GM12878 (cell line): Measurements from ENCODE around the gene UBE2E1. TPM values are rescaled to one million over a fixed set of nuclear protein-coding genes. Genes with fewer than 3 reads are reported as not detected.
"Not testable (repeated sequence)": the region's sequence is repeated elsewhere in the genome, so short reads cannot be mapped to it uniquely, and the experiment has no call there.

Source experiments
- ATAC-seq: fragments of 200-7000 bp; cut with Tn5 transposase; 3 replicates; pipeline ENCODE4 v1.9.1; 2020; ENCODE audit warnings: mild to moderate bottlenecking, moderate library complexity
- BruUV-seq: library from RNA; stranded (reverse); fragments of 400-500 nt; replicated peaks from 2 replicates; lab custom pipeline; 2021; lab: Mats Ljungman, UMichigan
- CTCF ChIA-PET: fragments of 300-600 bp; sonication (Branson Sonifier 250); formaldehyde crosslinking; extraction: SDS; loops from one replicate; lab custom pipeline; 2021; ENCODE audit warnings: inconsistent platforms; lab: Yijun Ruan, JAX
- POLR2A ChIA-PET: fragments of 350-600 bp; formaldehyde crosslinking; extraction: SDS; loops from one replicate; lab custom pipeline; 2021; ENCODE audit warnings: inconsistent platforms; lab: Charles Lee
- RAD21 ChIA-PET: fragments of 300-600 bp; sonication (Branson Sonifier 250); formaldehyde crosslinking; loops from one replicate; lab custom pipeline; 2023; ENCODE audit warnings: antibody characterized with exemption; ENCODE audit not compliant: unreplicated experiment; lab: Charles Lee
- SMC1A ChIA-PET: fragments of 300-600 bp; sonication (Branson Sonifier 250); formaldehyde crosslinking; loops from one replicate; lab custom pipeline; 2023; ENCODE audit not compliant: unreplicated experiment, uncharacterized antibody; lab: Charles Lee
- DNase-seq: peaks from one replicate; pipeline ENCODE4 v3.0.0-alpha.2; 2011; ENCODE audit warnings: low read depth, low spot score
- FAIRE-seq: peaks from 3 replicates; lab custom pipeline; 2011; peaks lifted over from hg19 to GRCh38; lab: Jason Lieb, UNC
- H2AFZ ChIP-seq: 2 replicates; pipeline ENCODE4 v1.6.0; 2011; ENCODE audit warnings: low read depth, low read length, control low read depth; ENCODE audit not compliant: control insufficient read depth
- H3K27ac ChIP-seq: 2 replicates; pipeline ENCODE4 v1.5.1; 2011; ENCODE audit warnings: control low read depth; ENCODE audit not compliant: control insufficient read depth, insufficient read depth
- H3K27me3 ChIP-seq, 2 experiments: replicated peaks in 1 of 2; 2 replicates each; pipeline versions ENCODE4 v1.6.0 to v1.6.1; 2011; ENCODE audit warnings: low read length in 1 of 2; ENCODE audit not compliant: control insufficient read depth in 2 of 2, insufficient read depth in 2 of 2
- H3K36me3 ChIP-seq, 2 experiments: 2 replicates each; pipeline ENCODE4 v1.5.1; 2011; ENCODE audit warnings: low read length in 1 of 2; ENCODE audit not compliant: control insufficient read depth in 2 of 2, insufficient read depth in 2 of 2
- H3K4me1 ChIP-seq: 2 replicates; pipeline ENCODE4 v1.6.1; 2011; ENCODE audit warnings: mild to moderate bottlenecking, low read length, moderate library complexity, mixed read lengths; ENCODE audit not compliant: control insufficient read depth, insufficient read depth
- H3K4me2 ChIP-seq: 2 replicates; pipeline ENCODE4 v1.6.0; 2011; ENCODE audit warnings: control low read depth; ENCODE audit not compliant: control insufficient read depth, insufficient read depth
- H3K4me3 ChIP-seq: fragments of 200-600 bp; sonication (generic); 2 replicates; pipeline ENCODE4 v1.5.1; 2016
- H3K79me2 ChIP-seq: 2 replicates; pipeline ENCODE4 v1.6.0; 2011; ENCODE audit warnings: low read length; ENCODE audit not compliant: control insufficient read depth, insufficient read depth
- H3K9ac ChIP-seq: 2 replicates; pipeline ENCODE4 v1.8.0; 2011; ENCODE audit warnings: low read length, control low read depth, mixed read lengths; ENCODE audit not compliant: control insufficient read depth, insufficient read depth
- H3K9me3 ChIP-seq: replicated peaks from 3 replicates; pipeline ENCODE4 v1.5.1; 2011; ENCODE audit warnings: mild to moderate bottlenecking, low read length; ENCODE audit not compliant: control insufficient read depth, insufficient read depth
- H4K20me1 ChIP-seq: 2 replicates; pipeline ENCODE4 v1.6.0; 2011; ENCODE audit not compliant: control insufficient read depth, insufficient read depth
- HDAC6 ChIP-seq: fragments of 200-600 bp; sonication (generic); IDR thresholded peaks from one replicate; pipeline ENCODE4 v1.8.0; 2017; ENCODE audit warnings: antibody characterized with exemption; ENCODE audit not compliant: unreplicated experiment
- HDGF ChIP-seq: fragments of 450-650 bp; IDR thresholded peaks from 2 replicates; pipeline ENCODE4 v1.6.1; 2016; ENCODE audit warnings: antibody characterized with exemption
- MTA3 ChIP-seq: IDR thresholded peaks from 2 replicates; pipeline ENCODE4 v1.6.1; 2012; ENCODE audit warnings: low read length, inconsistent platforms, borderline replicate concordance
- MXI1 ChIP-seq: fragments of 150-350 bp; IDR thresholded peaks from 2 replicates; pipeline ENCODE4 v1.6.1; 2011; ENCODE audit warnings: low read depth, mild to moderate bottlenecking, inconsistent platforms, low read length, improper control_type of control experiment
- PAX5 ChIP-seq: IDR thresholded peaks from 2 replicates; pipeline ENCODE4 v1.6.1; 2011; ENCODE audit warnings: low read depth, low read length, borderline replicate concordance
- REST ChIP-seq: IDR thresholded peaks from 2 replicates; pipeline ENCODE4 v1.6.1; 2012; ENCODE audit warnings: mild to moderate bottlenecking, low read depth, low read length
- RUNX3 ChIP-seq: IDR thresholded peaks from 2 replicates; pipeline ENCODE4 v1.6.1; 2012; ENCODE audit warnings: low read length, inconsistent platforms
- TBL1XR1 ChIP-seq: IDR thresholded peaks from 2 replicates; pipeline ENCODE4 v1.6.1; 2012; ENCODE audit warnings: low read depth, low read length, improper control_type of control experiment
- WGBS: methylation state at CpG from one replicate; pipeline ENCODE4 v1.1.6; 2016; ENCODE audit warnings: low lambda C conversion rate; ENCODE audit not compliant: insufficient replicate concordance, insufficient coverage; ENCODE audit errors: missing lambda C conversion rate; 5-methylcytosine and 5-hydroxymethylcytosine counted together
- in situ Hi-C: fragments of 300-500 bp; cut with MboI; formaldehyde crosslinking; loops from 9 replicates; pipeline ENCODE4 v1.14.3; 2018; ENCODE audit warnings: mixed read lengths
- intact Hi-C: fragments of 100-400 bp; cut with micrococcal nuclease; formaldehyde crosslinking; loops from one replicate; pipeline ENCODE4 v1.14.2; 2022; ENCODE audit not compliant: unreplicated experiment
- polyA plus RNA-seq, 11 experiments: library from polyadenylated mRNA; depleted of rRNA in 4 of 11; unstranded in 6 of 11; stranded (reverse) in 5 of 11; fragments of >200 nt; fragmentation: Nextera tagmentation in 4 of 11; fragmentation: Illumina TruSeq in 1 of 11; extraction: Ambion mirVana in 4 of 11; extraction: Trizol in 1 of 11; gene quantifications; 1 replicate in 1 of 11; 2 replicates in 10 of 11; pipeline versions ENCODE4 v1.2.1 to v1.2.3, GENCODE V29; 2011 to 2016; ENCODE audit warnings: inconsistent platforms in 2 of 11, missing spikeins in 2 of 11, low read depth in 1 of 11
- total RNA-seq, 4 experiments: library from RNA; depleted of rRNA in 3 of 4; stranded (reverse); fragments of >200 nt in 3 of 4; fragmentation: Illumina TruSeq in 1 of 4; extraction: Trizol in 1 of 4; gene quantifications; 2 replicates each; pipeline versions ENCODE4 v1.2.1 to v1.2.3, GENCODE V29; 2013 to 2021
- TF ChIP-seq, protein P1 (sequence below): IDR thresholded peaks from 2 replicates; pipeline ENCODE4 v1.6.1; 2012; ENCODE audit warnings: low read length, inconsistent platforms

The UBE2E1 gene
- total and polyA plus RNA-seq, 10 of the 15 experiments (the other 5 are each of a cell fraction or from before 2014, with no cell fraction given) = 18.7 to 425 (median 147) TPM

DNA sequence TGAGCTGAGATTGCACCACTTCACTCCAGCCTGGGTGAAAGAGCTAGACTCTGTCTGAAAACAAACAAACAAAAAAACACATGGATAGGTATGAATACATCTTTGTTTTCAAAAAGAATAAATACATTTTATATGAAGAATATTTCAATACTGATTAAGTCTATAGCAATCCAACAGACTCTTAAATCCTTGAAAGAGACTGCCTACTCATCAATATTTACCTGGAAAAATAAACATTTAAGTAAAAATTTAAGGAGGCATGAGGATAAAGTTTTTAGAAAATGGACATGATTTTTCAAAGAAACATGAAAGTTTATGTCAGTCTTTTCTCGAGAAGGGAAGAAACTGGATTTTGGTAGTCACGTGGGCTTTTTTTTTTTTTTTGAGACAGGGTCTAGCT lies 105.6 kb downstream of the UBE2E1 start:
- in situ Hi-C loops = no loop called here
- no peak for DNase-seq

DNA sequence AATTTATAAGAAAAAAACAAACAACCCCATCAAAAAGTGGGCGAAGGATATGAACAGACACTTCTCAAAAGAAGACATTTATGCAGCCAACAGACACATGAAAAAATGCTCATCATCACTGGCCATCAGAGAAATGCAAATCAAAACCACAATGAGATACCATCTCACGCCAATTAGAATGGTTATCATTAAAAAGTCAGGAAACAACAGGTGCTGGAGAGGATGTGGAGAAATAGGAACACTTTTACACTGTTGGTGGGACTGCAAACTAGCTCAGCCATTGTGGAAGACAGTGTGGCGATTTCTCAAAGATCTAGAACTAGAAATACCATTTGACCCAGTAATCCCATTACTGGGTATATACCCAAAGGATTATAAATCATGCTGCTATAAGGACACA lies 106.6 kb downstream of the UBE2E1 start:
- H3K4me1 ChIP-seq, ATAC-seq, H4K20me1 ChIP-seq, H3K9ac ChIP-seq, DNase-seq, H2AFZ ChIP-seq, H3K27me3 ChIP-seq, FAIRE-seq, H3K36me3 ChIP-seq, in situ Hi-C loops, intact Hi-C loops, H3K4me3 ChIP-seq, H3K9me3 ChIP-seq, BruUV-seq, RAD21 ChIA-PET, H3K4me2 ChIP-seq, H3K27ac ChIP-seq: not testable (repeated sequence)
- peaks cover 38% of the 10 kb centered on the region for H3K79me2 ChIP-seq
- 67% methylated on average over 2 of the region's 3 CpGs for WGBS
- ChIA-PET POLR2A (interaction anchor here (0.7 kb wide), 1 partner anchor 7 kb away, joined by 4 read pairs; no protein-coding TSS in a partner anchor), SMC1A (interaction anchor here (0.9 kb wide), 1 partner anchor 39 kb away, joined by 3 read pairs; no protein-coding TSS in a partner anchor), CTCF (interaction anchor here (1.0 kb wide), 1 partner anchor 151 kb away, joined by 3 read pairs; no protein-coding TSS in a partner anchor)

More for the DNA sequence above, 105.6 kb downstream of the UBE2E1 start:
- SMC1A ChIA-PET = interaction anchor here (0.9 kb wide), 1 partner anchor 39 kb away, joined by 3 read pairs; no protein-coding TSS in a partner anchor
- no peak overlapping the region for H2AFZ ChIP-seq
- H3K4me1 ChIP-seq = peaks cover 3% of the 10 kb centered on the region; the same call in 1 of the 2 replicates
- ATAC-seq = no peak
- no TSS peak for BruUV-seq
- H3K9me3 ChIP-seq = no peaks in the 10 kb centered on the region
- H3K4me3 ChIP-seq = no peak overlapping the region
- intact Hi-C loops = no loop called here
- RAD21 ChIA-PET = no interaction called here
- H3K27me3 ChIP-seq = no peaks in the 10 kb centered on the region
- POLR2A ChIA-PET = interaction anchor here (0.7 kb wide), 1 partner anchor 8 kb away, joined by 4 read pairs; no protein-coding TSS in a partner anchor
- H3K4me2 ChIP-seq = no peak overlapping the region
- 97% methylated on average over 2 of the region's 2 CpGs for WGBS
- H3K27ac ChIP-seq = no peak overlapping the region
- no peak for TF ChIP-seq REST
- TF ChIP-seq, protein P1, sequence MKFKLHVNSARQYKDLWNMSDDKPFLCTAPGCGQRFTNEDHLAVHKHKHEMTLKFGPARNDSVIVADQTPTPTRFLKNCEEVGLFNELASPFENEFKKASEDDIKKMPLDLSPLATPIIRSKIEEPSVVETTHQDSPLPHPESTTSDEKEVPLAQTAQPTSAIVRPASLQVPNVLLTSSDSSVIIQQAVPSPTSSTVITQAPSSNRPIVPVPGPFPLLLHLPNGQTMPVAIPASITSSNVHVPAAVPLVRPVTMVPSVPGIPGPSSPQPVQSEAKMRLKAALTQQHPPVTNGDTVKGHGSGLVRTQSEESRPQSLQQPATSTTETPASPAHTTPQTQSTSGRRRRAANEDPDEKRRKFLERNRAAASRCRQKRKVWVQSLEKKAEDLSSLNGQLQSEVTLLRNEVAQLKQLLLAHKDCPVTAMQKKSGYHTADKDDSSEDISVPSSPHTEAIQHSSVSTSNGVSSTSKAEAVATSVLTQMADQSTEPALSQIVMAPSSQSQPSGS = no peak
- no peak for TF ChIP-seq MXI1
- TF ChIP-seq TBL1XR1 = no peak
- no peak for TF ChIP-seq RUNX3
- no peak for TF ChIP-seq HDGF
- no peak for TF ChIP-seq HDAC6
- no peak for TF ChIP-seq MTA3
- no peak for TF ChIP-seq PAX5
- H3K79me2 ChIP-seq = peaks cover 30% of the 10 kb centered on the region
- CTCF ChIA-PET = interaction anchor here (0.9 kb wide), 1 partner anchor 77 kb away, joined by 4 read pairs; no protein-coding TSS in a partner anchor
- H3K36me3 ChIP-seq = no peaks in the 10 kb centered on the region; a peak in 1 of 4 replicates
- H4K20me1 ChIP-seq = no peaks in the 10 kb centered on the region
- no peak overlapping the region for H3K9ac ChIP-seq
- no peak for FAIRE-seq
